Measurements from ENCODE around the gene SETD6. TPM values are rescaled to one million over a fixed set of nuclear protein-coding genes. Genes with fewer than 3 reads are reported as not detected.

The SETD6 gene
- total and polyA plus RNA-seq, 9 of the 15 experiments (the other 6 are each of a cell fraction or from before 2014, with no cell fraction given), result 9.2 to 40.9 (median 19.8) TPM

GRCh38 chr16:58501242-58502131 lies 13.8 kb upstream of the SETD6 start (continued):
- TF ChIP-seq E2F1 (CRISPR knock-in tag; IDR thresholded peaks at IDR 0.05) (no peak), AFF4 (CRISPR knock-in tag; IDR thresholded peaks at IDR 0.05) (no peak), CREB1 (IDR thresholded peaks at IDR 0.05) (peak; percentile 38; the same call in 1 of the 2 replicates), CREB1 (CRISPR knock-in tag; IDR thresholded peaks at IDR 0.05) (peak; percentile 60), ETV1 (tag; conservative IDR thresholded peaks at IDR 0.05; ENCODE audit: low read depth) (no peak), ATF1 (CRISPR knock-in tag; IDR thresholded peaks at IDR 0.05) (no peak), ATF1 (tag; IDR thresholded peaks at IDR 0.05) (peak; percentile 81), CBX5 (IDR thresholded peaks at IDR 0.05; ENCODE audit: borderline replicate concordance, low read depth) (no peak), BCOR (IDR thresholded peaks at IDR 0.05) (no peak), ZNF609 (CRISPR knock-in tag; IDR thresholded peaks at IDR 0.05; ENCODE audit: borderline replicate concordance) (no peak), E2F6 (IDR thresholded peaks at IDR 0.05; ENCODE audit: borderline replicate concordance in 1 of 2, extremely low read depth in 1 of 2, insufficient read depth in 1 of 2, insufficient read length in 1 of 2, low read depth in 1 of 2, low read length in 1 of 2, poor library complexity in 1 of 2, severe bottlenecking in 1 of 2) (peak in 1 of 2 experiments; percentile 68), PTRF (tag; IDR thresholded peaks at IDR 0.05) (no peak), NRF1 (conservative IDR thresholded peaks at IDR 0.05 in 1 of 2, IDR thresholded peaks at IDR 0.05 in 1 of 2) (peak; percentile 45 to 60), EHMT2 (IDR thresholded peaks at IDR 0.05) (no peak), NR2C1 (IDR thresholded peaks at IDR 0.05) (no peak), NR2C1 (tag; IDR thresholded peaks at IDR 0.05) (no peak), ZNF507 (tag; conservative IDR thresholded peaks at IDR 0.05) (no peak)
